Mesendoderm (in vitro differentiated cells): ENCODE measurements around the gene KL.

Experiments
- DNase-seq: peaks from one replicate; pipeline ENCODE4 v3.0.0; 2013
- H2AK5ac ChIP-seq: 2 replicates; pipeline ENCODE4 v1.6.1; 2013; ENCODE audit warnings: low read length, inconsistent platforms
- H2BK120ac ChIP-seq: 2 replicates; pipeline ENCODE4 v1.6.1; 2013; ENCODE audit warnings: low read depth, mild to moderate bottlenecking, low read length, moderate library complexity, mixed read lengths
- H2BK15ac ChIP-seq: replicated peaks from 2 replicates; pipeline ENCODE4 v1.6.1; 2013; ENCODE audit warnings: low read depth, mild to moderate bottlenecking, moderate library complexity
- H2BK5ac ChIP-seq: 2 replicates; pipeline ENCODE4 v1.6.1; 2013; ENCODE audit warnings: low read length, inconsistent platforms
- H3K18ac ChIP-seq: 2 replicates; pipeline ENCODE4 v1.6.1; 2013; ENCODE audit warnings: mild to moderate bottlenecking, low read length, mixed read lengths
- H3K23ac ChIP-seq: one replicate; pipeline ENCODE4 v1.6.1; 2013; ENCODE audit warnings: low read length
- H3K27ac ChIP-seq: 2 replicates; pipeline ENCODE4 v1.5.1; 2013; ENCODE audit warnings: low read depth, mild to moderate bottlenecking, inconsistent platforms, low read length, moderate library complexity
- H3K27me3 ChIP-seq: 2 replicates; pipeline ENCODE4 v1.6.1; 2013; ENCODE audit warnings: low read length, control low read depth, mild to moderate bottlenecking, inconsistent platforms; ENCODE audit not compliant: insufficient read depth, poor library complexity
- H3K36me3 ChIP-seq: 2 replicates; pipeline ENCODE4 v1.6.1; 2013; ENCODE audit warnings: low read length, inconsistent platforms; ENCODE audit not compliant: control insufficient read depth, insufficient read depth
- H3K4ac ChIP-seq: one replicate; pipeline ENCODE4 v1.6.1; 2013; ENCODE audit warnings: low read depth, mild to moderate bottlenecking, low read length, moderate library complexity
- H3K4me1 ChIP-seq: 2 replicates; pipeline ENCODE4 v1.6.1; 2013; ENCODE audit warnings: low read depth, low read length, inconsistent platforms; ENCODE audit not compliant: control insufficient read depth
- H3K4me2 ChIP-seq: 2 replicates; pipeline ENCODE4 v1.6.1; 2013; ENCODE audit warnings: low read length
- H3K4me3 ChIP-seq: 2 replicates; pipeline ENCODE4 v1.5.1; 2013; ENCODE audit warnings: mild to moderate bottlenecking, low read length
- H3K56ac ChIP-seq: one replicate; pipeline ENCODE4 v1.6.1; 2013; ENCODE audit warnings: low read length
- H3K79me1 ChIP-seq: 2 replicates; pipeline ENCODE4 v1.6.1; 2013; ENCODE audit warnings: low read length, inconsistent platforms
- H3K79me2 ChIP-seq: 2 replicates; pipeline ENCODE4 v1.6.1; 2013; ENCODE audit warnings: mild to moderate bottlenecking, low read length; ENCODE audit not compliant: control insufficient read depth, insufficient read depth
- H3K9ac ChIP-seq: 2 replicates; pipeline ENCODE4 v1.6.1; 2013; ENCODE audit warnings: low read length, inconsistent platforms
- H4K5ac ChIP-seq: one replicate; pipeline ENCODE4 v1.6.1; 2013; ENCODE audit warnings: low read length
- H4K8ac ChIP-seq: one replicate; pipeline ENCODE4 v1.6.1; 2013; ENCODE audit warnings: low read depth, mild to moderate bottlenecking, control low read depth, low read length, moderate library complexity
- WGBS: extraction: QIAGEN DNeasy Blood & Tissue Kit; methylation state at CpG from one replicate; pipeline ENCODE4 v1.1.7; 2013; ENCODE audit warnings: low lambda C conversion rate, missing lambda C conversion rate; ENCODE audit not compliant: insufficient coverage; ENCODE audit errors: extremely low coverage; 5-methylcytosine and 5-hydroxymethylcytosine counted together

KL gene

GRCh38 chr13:33018886-33019285, 2.7 kb downstream of the KL start:
- Histone ChIP-seq H3K79me2 (no peaks in the 10 kb centered on the region), H2BK5ac (no peak overlapping the region), H3K4me1 (peaks cover 1% of the 10 kb centered on the region), H2BK120ac (no peak overlapping the region), H4K8ac (no peak overlapping the region), H3K18ac (no peak overlapping the region), H2AK5ac (no peak overlapping the region), H3K4me3 (no peak overlapping the region), H3K23ac (no peak overlapping the region), H3K27me3 (peaks cover 13% of the 10 kb centered on the region), H3K27ac (no peak overlapping the region), H3K4ac (no peak overlapping the region), H3K9ac (no peak overlapping the region), H3K79me1 (no peaks in the 10 kb centered on the region), H3K4me2 (no peak overlapping the region), H4K5ac (no peak overlapping the region), H3K56ac (no peak overlapping the region), H3K36me3 (no peaks in the 10 kb centered on the region), H2BK15ac (no peak overlapping the region)
- DNase-seq = no peak
- WGBS = no CpG with 5 or more reads among the region's 2 CpGs

- H3K4ac ChIP-seq = no peak overlapping the region
- H3K79me1 ChIP-seq = no peaks in the 10 kb centered on the region
- H2BK120ac ChIP-seq = no peak overlapping the region
- no peak overlapping the region for H4K8ac ChIP-seq
- no CpG with 5 or more reads among the region's 2 CpGs for WGBS
- H4K5ac ChIP-seq = no peak overlapping the region
- H2AK5ac ChIP-seq = no peak overlapping the region
- H2BK5ac ChIP-seq = no peak overlapping the region
- no peaks in the 10 kb centered on the region for H3K36me3 ChIP-seq
- no peaks in the 10 kb centered on the region for H3K27me3 ChIP-seq
- no peak for DNase-seq
- no peak overlapping the region for H3K18ac ChIP-seq
- no peak overlapping the region for H3K9ac ChIP-seq
- H2BK15ac ChIP-seq = no peak overlapping the region
- no peaks in the 10 kb centered on the region for H3K4me1 ChIP-seq
- no peaks in the 10 kb centered on the region for H3K79me2 ChIP-seq
- H3K27ac ChIP-seq = no peak overlapping the region
- H3K4me3 ChIP-seq = no peak overlapping the region
- H3K23ac ChIP-seq = no peak overlapping the region
- H3K4me2 ChIP-seq = no peak overlapping the region
- H3K56ac ChIP-seq = no peak overlapping the region
Measured at GRCh38 chr13:33022986-33023385, 6.8 kb downstream of the KL start.

DNA sequence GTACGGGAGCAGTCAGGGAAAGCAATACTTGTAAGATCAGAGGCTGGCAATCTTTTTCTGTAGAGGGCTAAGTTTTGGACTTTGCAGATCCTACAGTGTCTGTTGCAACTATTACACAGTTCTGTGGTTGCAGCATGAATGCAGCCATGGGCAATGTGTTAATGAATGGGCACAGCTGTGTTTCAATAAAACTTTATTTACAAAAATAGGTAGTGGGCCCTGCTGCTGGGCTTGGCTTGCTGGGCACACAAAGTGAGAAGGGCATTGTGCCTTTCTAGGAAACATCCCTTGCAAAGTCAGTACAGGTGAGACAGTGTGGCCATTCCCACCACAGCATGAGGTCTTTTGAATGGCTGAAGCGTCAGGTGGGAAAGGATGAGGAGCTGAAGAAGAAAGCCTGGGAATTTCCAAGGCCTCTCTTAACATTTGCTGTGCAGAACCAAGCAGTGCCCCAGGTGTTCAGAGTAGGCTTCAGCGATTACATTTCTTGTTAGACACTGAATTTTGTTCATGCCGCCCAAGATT, 9.1 kb downstream of the KL start:
- Histone ChIP-seq H3K4me3 (no peak overlapping the region), H3K4ac (no peak overlapping the region), H3K56ac (no peak overlapping the region), H3K4me1 (no peaks in the 10 kb centered on the region), H3K36me3 (no peaks in the 10 kb centered on the region), H3K9ac (no peak overlapping the region), H4K8ac (no peak overlapping the region), H2BK15ac (no peak overlapping the region), H4K5ac (no peak overlapping the region), H3K18ac (no peak overlapping the region), H2AK5ac (no peak overlapping the region), H2BK120ac (no peak overlapping the region), H2BK5ac (no peak overlapping the region), H3K4me2 (no peak overlapping the region), H3K27me3 (no peaks in the 10 kb centered on the region), H3K79me1 (no peaks in the 10 kb centered on the region), H3K27ac (no peak overlapping the region), H3K79me2 (no peaks in the 10 kb centered on the region), H3K23ac (no peak overlapping the region)
- DNase-seq = no peak
- WGBS = no CpG with 5 or more reads among the region's 4 CpGs

GRCh38 chr13:33026489-33027152, 10.4 kb downstream of the KL start:
- Histone ChIP-seq H3K4ac (no peak overlapping the region), H2AK5ac (no peak overlapping the region), H3K56ac (no peak overlapping the region), H2BK5ac (no peak overlapping the region), H3K4me1 (no peaks in the 10 kb centered on the region), H4K5ac (no peak overlapping the region), H3K4me2 (no peak overlapping the region), H2BK120ac (no peak overlapping the region), H3K9ac (no peak overlapping the region), H3K27me3 (no peaks in the 10 kb centered on the region), H3K4me3 (no peak overlapping the region), H3K23ac (no peak overlapping the region), H4K8ac (no peak overlapping the region), H3K79me2 (no peaks in the 10 kb centered on the region), H3K18ac (no peak overlapping the region), H3K79me1 (no peaks in the 10 kb centered on the region), H3K27ac (no peak overlapping the region), H3K36me3 (no peaks in the 10 kb centered on the region), H2BK15ac (no peak overlapping the region)
- no CpG with 5 or more reads among the region's 9 CpGs for WGBS
- DNase-seq = no peak

DNA sequence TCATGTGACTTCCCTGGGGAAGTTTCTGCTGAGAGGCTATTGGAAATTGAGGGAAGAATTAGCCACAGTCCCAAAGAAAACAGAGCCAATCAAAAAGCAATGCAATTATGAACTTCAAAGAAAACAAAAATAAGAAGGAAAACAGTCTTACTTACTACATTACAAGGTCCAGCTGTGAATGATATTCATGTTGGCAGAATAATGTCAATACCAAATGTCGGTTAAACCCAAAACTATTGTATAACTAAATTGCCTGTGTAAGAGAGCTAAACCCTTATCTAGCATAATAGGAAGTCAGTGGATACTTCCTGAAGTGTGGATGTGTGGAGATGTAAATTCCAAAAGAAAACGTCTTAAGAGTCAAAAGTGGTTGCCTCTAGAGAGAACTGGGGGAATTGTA, 12.4 kb downstream of the KL start:
- H3K18ac ChIP-seq = no peak overlapping the region
- no peak overlapping the region for H2BK120ac ChIP-seq
- DNase-seq = no peak
- H3K79me1 ChIP-seq = no peaks in the 10 kb centered on the region
- no peaks in the 10 kb centered on the region for H3K4me1 ChIP-seq
- no peak overlapping the region for H2AK5ac ChIP-seq
- H4K5ac ChIP-seq = no peak overlapping the region
- no CpG with 5 or more reads among the region's 2 CpGs for WGBS
- no peak overlapping the region for H2BK5ac ChIP-seq
- no peak overlapping the region for H3K4ac ChIP-seq
- H3K27ac ChIP-seq = no peak overlapping the region
- no peak overlapping the region for H3K4me2 ChIP-seq
- no peaks in the 10 kb centered on the region for H3K36me3 ChIP-seq
- no peak overlapping the region for H3K4me3 ChIP-seq
- no peaks in the 10 kb centered on the region for H3K79me2 ChIP-seq
- H2BK15ac ChIP-seq = no peak overlapping the region
- no peak overlapping the region for H3K23ac ChIP-seq
- no peaks in the 10 kb centered on the region for H3K27me3 ChIP-seq
- H3K56ac ChIP-seq = no peak overlapping the region
- no peak overlapping the region for H4K8ac ChIP-seq
- H3K9ac ChIP-seq = no peak overlapping the region

DNA sequence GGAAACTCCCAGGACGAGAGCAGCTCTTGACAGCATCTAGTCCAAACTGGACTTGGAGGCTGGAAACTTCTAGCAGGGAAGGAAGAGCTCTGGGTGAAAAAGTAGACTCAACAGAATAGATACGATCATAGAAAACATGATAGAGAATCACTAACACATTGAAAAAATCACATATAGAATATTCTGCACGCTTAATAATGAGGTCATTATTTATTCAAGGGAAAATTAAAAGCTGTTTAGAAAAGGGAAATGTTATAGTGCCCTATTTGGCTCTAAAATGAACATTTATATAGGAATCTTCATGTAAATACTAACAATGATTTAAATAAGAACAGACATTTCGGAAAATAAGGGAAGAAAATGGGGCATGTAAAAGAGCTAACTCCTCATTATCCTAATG, 15.1 kb downstream of the KL start:
- Histone ChIP-seq H2BK5ac (no peak overlapping the region), H2BK15ac (no peak overlapping the region), H3K79me1 (no peaks in the 10 kb centered on the region), H4K8ac (no peak overlapping the region), H3K27ac (no peak overlapping the region), H3K27me3 (no peaks in the 10 kb centered on the region), H3K56ac (no peak overlapping the region), H2AK5ac (no peak overlapping the region), H3K4ac (no peak overlapping the region), H3K36me3 (no peaks in the 10 kb centered on the region), H3K23ac (no peak overlapping the region), H3K4me2 (no peak overlapping the region), H3K9ac (no peak overlapping the region), H3K18ac (no peak overlapping the region), H3K4me1 (no peaks in the 10 kb centered on the region), H3K4me3 (no peak overlapping the region), H3K79me2 (no peaks in the 10 kb centered on the region), H4K5ac (no peak overlapping the region), H2BK120ac (no peak overlapping the region)
- no CpG with 5 or more reads among the region's 4 CpGs for WGBS
- DNase-seq = no peak
